Raji (cell line): Measurements from ENCODE around the gene APOO.

Experiments used
- POLR2A ChIP-seq: IDR thresholded peaks from 2 replicates; pipeline ENCODE4 v1.6.1; 2011; ENCODE audit warnings: low read depth, low read length, control low read depth; ENCODE audit not compliant: insufficient read depth

Gene APOO

GRCh38 chrX:23789386-23790154, 118.2 kb downstream of the APOO start:
- TF ChIP-seq POLR2A: no peak

GRCh38 chrX:23788946-23789345, 118.8 kb downstream of the APOO start:
- no peak for TF ChIP-seq POLR2A

GRCh38 chrX:23788521-23788920, 119.2 kb downstream of the APOO start:
- TF ChIP-seq POLR2A: no peak

- no peak for TF ChIP-seq POLR2A
Measured at GRCh38 chrX:23787745-23788118, 120.0 kb downstream of the APOO start.

GRCh38 chrX:23786268-23786815, 121.4 kb downstream of the APOO start:
- no peak for TF ChIP-seq POLR2A

- TF ChIP-seq POLR2A: no peak
Measured at GRCh38 chrX:23785580-23785979, 122.2 kb downstream of the APOO start.

- no peak for TF ChIP-seq POLR2A
Measured at GRCh38 chrX:23784470-23785331, 123.0 kb downstream of the APOO start.

- no peak for TF ChIP-seq POLR2A
Measured at GRCh38 chrX:23783589-23784469, 123.9 kb downstream of the APOO start.
